ENCODE data around the gene GNG12. TPM values are rescaled to one million over a fixed set of nuclear protein-coding genes. Genes with fewer than 3 reads are reported as not detected.

GNG12 gene
- total RNA-seq, 1 experiment from 2014 or later = 14.3 TPM

GRCh38 chr1:67771749-67772148, 61.5 kb downstream of the GNG12 start:
- Mint-ChIP-seq H3K4me1 (peaks cover 2 to 7% of the 10 kb centered on the region in 2 experiments), H3K27me3 (ENCODE audit: low read depth) (no peaks in the 10 kb centered on the region), H3K9me3 (no peaks in the 10 kb centered on the region), H3K36me3 (ENCODE audit: insufficient read depth in 1 of 3, low read depth in 3 of 3) (no peaks in the 10 kb centered on the region), H3K27ac (no peak overlapping the region), H3K4me3 (no peak overlapping the region)
- Histone ChIP-seq H3K4ac (ENCODE audit: low read depth, low read length) (no peak overlapping the region), H2BK120ac (ENCODE audit: low read depth, low read length, poor library complexity, severe bottlenecking) (no peak overlapping the region), H3K9ac (ENCODE audit: extremely low read depth, insufficient read length, low read length) (no peak overlapping the region), H4K20me1 (ENCODE audit: control insufficient read depth, insufficient read depth, insufficient read length) (no peaks in the 10 kb centered on the region), H3K79me2 (ENCODE audit: insufficient read depth, low read length) (no peaks in the 10 kb centered on the region), H3K56ac (ENCODE audit: insufficient read length, low read depth, low read length) (no peak overlapping the region), H3K23ac (ENCODE audit: insufficient read length, low read depth, low read length) (no peak overlapping the region), H2BK20ac (ENCODE audit: low read depth, low read length, poor library complexity, severe bottlenecking) (no peak overlapping the region), H2BK12ac (ENCODE audit: insufficient read length, low read depth, low read length) (no peak overlapping the region), H3K4me1 (ENCODE audit: insufficient read depth, low read length) (peaks cover 2% of the 10 kb centered on the region; the same call in 1 of the 2 replicates), H3K27ac (ENCODE audit: insufficient read length, low read depth, low read length) (no peak overlapping the region), H3K14ac (ENCODE audit: insufficient read depth, low read length) (no peak overlapping the region), H3K79me1 (ENCODE audit: insufficient read depth, low read depth, low read length, poor library complexity, severe bottlenecking) (no peaks in the 10 kb centered on the region), H4K8ac (replicated peaks; ENCODE audit: insufficient read length, low read depth, low read length) (no peak overlapping the region), H3T11ph (ENCODE audit: low read length) (no peak overlapping the region), H4K91ac (ENCODE audit: insufficient read length, low read depth, low read length) (no peak overlapping the region), H3K9me3 (ENCODE audit: control insufficient read depth, low read depth, low read length) (no peaks in the 10 kb centered on the region), H3K4me2 (ENCODE audit: insufficient read depth, insufficient read length, low read length) (no peak overlapping the region), H3K23me2 (ENCODE audit: insufficient read length, low read depth, low read length, poor library complexity, severe bottlenecking) (no peaks in the 10 kb centered on the region), H3K27me3 (ENCODE audit: insufficient read depth, low read length) (no peaks in the 10 kb centered on the region), H2BK5ac (ENCODE audit: insufficient read length, low read length) (no peak overlapping the region), H2BK15ac (ENCODE audit: low read depth, low read length) (no peak overlapping the region), H4K5ac (ENCODE audit: insufficient read length, low read depth, low read length) (no peak overlapping the region), H2AFZ (ENCODE audit: low read length) (no peak overlapping the region), H3K18ac (ENCODE audit: insufficient read length, low read depth, low read length) (no peak overlapping the region), H2AK5ac (ENCODE audit: insufficient read length, low read length) (no peak overlapping the region)
- TF ChIP-seq, protein P1, sequence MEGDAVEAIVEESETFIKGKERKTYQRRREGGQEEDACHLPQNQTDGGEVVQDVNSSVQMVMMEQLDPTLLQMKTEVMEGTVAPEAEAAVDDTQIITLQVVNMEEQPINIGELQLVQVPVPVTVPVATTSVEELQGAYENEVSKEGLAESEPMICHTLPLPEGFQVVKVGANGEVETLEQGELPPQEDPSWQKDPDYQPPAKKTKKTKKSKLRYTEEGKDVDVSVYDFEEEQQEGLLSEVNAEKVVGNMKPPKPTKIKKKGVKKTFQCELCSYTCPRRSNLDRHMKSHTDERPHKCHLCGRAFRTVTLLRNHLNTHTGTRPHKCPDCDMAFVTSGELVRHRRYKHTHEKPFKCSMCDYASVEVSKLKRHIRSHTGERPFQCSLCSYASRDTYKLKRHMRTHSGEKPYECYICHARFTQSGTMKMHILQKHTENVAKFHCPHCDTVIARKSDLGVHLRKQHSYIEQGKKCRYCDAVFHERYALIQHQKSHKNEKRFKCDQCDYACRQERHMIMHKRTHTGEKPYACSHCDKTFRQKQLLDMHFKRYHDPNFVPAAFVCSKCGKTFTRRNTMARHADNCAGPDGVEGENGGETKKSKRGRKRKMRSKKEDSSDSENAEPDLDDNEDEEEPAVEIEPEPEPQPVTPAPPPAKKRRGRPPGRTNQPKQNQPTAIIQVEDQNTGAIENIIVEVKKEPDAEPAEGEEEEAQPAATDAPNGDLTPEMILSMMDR (conservative IDR thresholded peaks at IDR 0.05) = no peak
- no peak for DNase-seq
- no CpG with 5 or more reads among the region's 1 CpG for WGBS (ENCODE audit: extremely low coverage, insufficient read length, low lambda C conversion rate)

Data from H9 (cell line).